Stimulated activated CD4-positive, alpha-beta T cell treated with anti-CD3 and anti-CD28 coated beads, TNF-alpha, amount 100 ng/mL, for 1 hour (primary cell): ENCODE results near the gene AGPAT2.

ENCODE experiments used
- DNase-seq, 3 donors: peaks; one replicate each; pipeline ENCODE4 v3.0.0-alpha.2; 2020; ENCODE audit warnings: low read depth in 3 of 3, low spot score in 1 of 3

Gene AGPAT2

GRCh38 chr9:136664000-136664915 lies 23.0 kb downstream of the AGPAT2 start:
- no peak for DNase-seq

- no peak for DNase-seq
These were observed 24.3 kb downstream of the AGPAT2 start, which contains the start of gene EGFL7 for GRCh38 chr9:136662656-136663581. TSS of gene EGFL7 (plus strand) at chr9:136662916. CDS start at chr9:136668283, 5,367 bp downstream.

- DNase-seq = no peak
These were observed 25.0 kb downstream of the AGPAT2 start for GRCh38 chr9:136662326-136662655.

GRCh38 chr9:136661641-136662325 lies 25.5 kb downstream of the AGPAT2 start:
- DNase-seq = no peak

- DNase-seq = no peak
These were observed 26.2 kb downstream of the AGPAT2 start for GRCh38 chr9:136660971-136661550.

GRCh38 chr9:136659861-136660784 lies 27.1 kb downstream of the AGPAT2 start:
- DNase-seq = no peak

- DNase-seq = no peak
These were observed 28.3 kb downstream of the AGPAT2 start for GRCh38 chr9:136658849-136659535.

- DNase-seq = no peak
These were observed 29.0 kb downstream of the AGPAT2 start for GRCh38 chr9:136657974-136658848.

GRCh38 chr9:136656795-136657611 lies 30.3 kb downstream of the AGPAT2 start:
- DNase-seq = no peak

- no peak for DNase-seq
These were observed 31.0 kb downstream of the AGPAT2 start for GRCh38 chr9:136656183-136656738.

- DNase-seq = no peak
These were observed 31.6 kb downstream of the AGPAT2 start for GRCh38 chr9:136655536-136656182.

- DNase-seq = no peak
These were observed 32.3 kb downstream of the AGPAT2 start for GRCh38 chr9:136654820-136655535.

- no peak for DNase-seq
These were observed 33.8 kb downstream of the AGPAT2 start for GRCh38 chr9:136653323-136654079.

GRCh38 chr9:136651860-136652259 lies 35.4 kb downstream of the AGPAT2 start:
- no peak for DNase-seq

- DNase-seq = no peak
These were observed 36.6 kb downstream of the AGPAT2 start for GRCh38 chr9:136650648-136651047.
